CD4-positive, alpha-beta T cell treated with Interleukin-6 for 4 hours (primary cell): ENCODE measurements around the gene KMT2C.
"Not testable (repeated sequence)": the region's sequence is repeated elsewhere in the genome, so short reads cannot be mapped to it uniquely, and the experiment has no call there.

Experiments
- DNase-seq: peaks from one replicate; pipeline ENCODE4 v3.0.0-alpha.2; 2020; ENCODE audit warnings: mixed read lengths

Gene KMT2C

GRCh38 chr7:152441168-152441567 lies 5.4 kb upstream of the KMT2C start:
- not testable (repeated sequence) for DNase-seq

- DNase-seq = not testable (repeated sequence)
Observed at GRCh38 chr7:152438017-152438416, 2.2 kb upstream of the KMT2C start.

- not testable (repeated sequence) for DNase-seq
Observed at GRCh38 chr7:152436931-152437575, 1.2 kb upstream of the KMT2C start.

- DNase-seq = peak; percentile 92
Observed at GRCh38 chr7:152436111-152436930, 518 bp upstream of the KMT2C start.

- DNase-seq = peak; percentile 35
Observed at GRCh38 chr7:152434511-152435383, 1.1 kb downstream of the KMT2C start.

GRCh38 chr7:152433721-152434490 lies 1.9 kb downstream of the KMT2C start:
- DNase-seq = peak; percentile 71

GRCh38 chr7:152432735-152433134 lies 3.1 kb downstream of the KMT2C start:
- not testable (repeated sequence) for DNase-seq

- no peak for DNase-seq
Observed at GRCh38 chr7:152430854-152431253, 4.9 kb downstream of the KMT2C start.

- DNase-seq = not testable (repeated sequence)
Observed at GRCh38 chr7:152430118-152430517, 5.7 kb downstream of the KMT2C start.

GRCh38 chr7:152424348-152425108 lies 11.3 kb downstream of the KMT2C start:
- no peak for DNase-seq

GRCh38 chr7:152423991-152424347 lies 11.8 kb downstream of the KMT2C start:
- DNase-seq = no peak

- DNase-seq = not testable (repeated sequence)
Observed at GRCh38 chr7:152423171-152423570, 12.6 kb downstream of the KMT2C start.

GRCh38 chr7:152420950-152421349 lies 14.9 kb downstream of the KMT2C start:
- DNase-seq = not testable (repeated sequence)

- DNase-seq = no peak
Observed at GRCh38 chr7:152419473-152420429, 16.1 kb downstream of the KMT2C start.

- DNase-seq = no peak
Observed at GRCh38 chr7:152414779-152415178, 21.0 kb downstream of the KMT2C start.

- no peak for DNase-seq
Observed at GRCh38 chr7:152411389-152411788, 24.4 kb downstream of the KMT2C start.

GRCh38 chr7:152406491-152406890 lies 29.3 kb downstream of the KMT2C start:
- no peak for DNase-seq

- not testable (repeated sequence) for DNase-seq
Observed at GRCh38 chr7:152406030-152406429, 29.8 kb downstream of the KMT2C start.

GRCh38 chr7:152403726-152404125 lies 32.1 kb downstream of the KMT2C start:
- no peak for DNase-seq
